ENCODE data around the gene APEH.

The APEH gene

GRCh38 chr3:49732597-49732996, 58.4 kb downstream of the APEH start:
- DNase-seq, result no peak

GRCh38 chr3:49733551-49733950, 59.4 kb downstream of the APEH start:
- no peak for DNase-seq
